SU-DHL-6 (cell line): ENCODE results near the gene PSMA6.

ENCODE experiments used
- CTCF ChIP-seq: fragments of 200-600 bp; sonication (generic); IDR thresholded peaks from one replicate; pipeline ENCODE4 v1.5.1; 2017; ENCODE audit warnings: antibody characterized with exemption, mild to moderate bottlenecking, low read length, moderate library complexity; ENCODE audit not compliant: insufficient read depth, poor library complexity, severe bottlenecking
- EZH2phosphoT487 ChIP-seq: fragments of 200-600 bp; sonication (generic), shearing (Covaris generic); conservative IDR thresholded peaks from 2 replicates; pipeline ENCODE4 v1.6.1; 2018; ENCODE audit warnings: mild to moderate bottlenecking, antibody characterized with exemption, low read length, moderate library complexity, mixed read lengths

DNA sequence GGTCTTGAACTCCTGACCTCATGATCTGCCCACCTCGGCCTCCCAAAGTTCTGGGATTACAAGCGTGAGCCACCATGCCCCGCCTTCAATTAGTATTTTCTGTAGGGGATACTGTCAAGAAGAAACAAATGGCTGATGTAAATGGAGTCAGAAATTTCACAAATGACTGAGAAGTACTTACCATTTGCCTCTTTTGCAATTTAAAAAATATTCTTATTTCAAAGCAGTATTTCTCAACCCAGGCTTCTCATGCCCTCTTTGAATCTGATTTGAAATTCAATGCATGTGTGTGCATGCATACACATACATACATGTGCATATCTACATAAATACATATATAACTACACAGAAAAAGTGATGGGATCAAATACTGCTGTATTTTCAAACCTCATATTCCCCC lies 4.4 kb downstream of the PSMA6 start:
- TF ChIP-seq CTCF (no peak), EZH2phosphoT487 (no peak)
